Lower leg skin (tissue), 3 donors: ENCODE results near the gene KDM4B.

ENCODE experiments used
- CTCF ChIP-seq, 3 donors: fragments of 450-650 bp; IDR thresholded peaks; one replicate each; pipeline ENCODE4 v1.5.1; 2016; ENCODE audit warnings: antibody characterized with exemption in 3 of 3, mild to moderate bottlenecking in 3 of 3, moderate library complexity in 2 of 3
- POLR2A ChIP-seq, 2 donors: fragments of 450-650 bp; IDR thresholded peaks; one replicate each; pipeline ENCODE4 v1.6.1; 2016 to 2017; ENCODE audit warnings: antibody characterized with exemption in 2 of 2, mild to moderate bottlenecking in 1 of 2, moderate library complexity in 1 of 2

GRCh38 chr19:5098646-5099045 lies 129.7 kb downstream of the KDM4B start:
- TF ChIP-seq CTCF (IDR thresholded peaks at IDR 0.05): no peak
- TF ChIP-seq POLR2A (IDR thresholded peaks at IDR 0.05): no peak
